GM06990 (cell line): ENCODE results near the gene FZD10.

Experiments used
- DNase-seq: peaks from one replicate; pipeline ENCODE4 v3.0.0-alpha.2; 2011; ENCODE audit not compliant: insufficient read length; ENCODE audit errors: extremely low read depth
- H3K27me3 ChIP-seq: replicated peaks from 2 replicates; pipeline ENCODE4 v1.6.0; 2011; ENCODE audit warnings: low read length; ENCODE audit not compliant: control insufficient read depth, insufficient read depth
- H3K36me3 ChIP-seq: 2 replicates; pipeline ENCODE4 v1.5.1; 2011; ENCODE audit warnings: low read length; ENCODE audit not compliant: control insufficient read depth, insufficient read depth
- H3K4me3 ChIP-seq: replicated peaks from 2 replicates; pipeline ENCODE4 v1.5.1; 2011; ENCODE audit warnings: low read depth, mild to moderate bottlenecking, control low read depth, low read length
- CTCF ChIP-seq: IDR thresholded peaks from 2 replicates; pipeline ENCODE4 v1.5.1; 2011; ENCODE audit warnings: low read length, control low read depth, mild to moderate bottlenecking, inconsistent platforms; ENCODE audit not compliant: insufficient read depth, poor library complexity, severe bottlenecking

The FZD10 gene

DNA sequence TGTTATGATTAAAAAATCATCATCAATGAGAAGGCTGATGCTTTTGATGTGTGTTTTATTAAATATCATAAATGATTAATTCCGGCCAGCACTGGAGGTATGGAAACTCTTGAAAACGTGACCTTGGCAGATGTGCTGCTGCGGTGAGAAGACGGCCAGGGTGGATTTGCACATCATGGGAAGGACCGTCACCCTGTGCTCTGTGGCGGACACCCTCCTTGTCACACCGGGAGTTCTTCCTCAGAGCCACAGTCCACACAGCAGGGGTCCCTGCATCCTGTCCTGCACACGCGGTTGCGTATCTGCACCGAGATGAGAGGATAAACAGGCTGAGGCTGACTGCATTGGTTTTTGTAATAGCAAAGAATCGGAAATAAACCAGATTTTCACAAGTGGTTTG is 33.5 kb downstream of the FZD10 start:
- H3K36me3 ChIP-seq: no peaks in the 10 kb centered on the region
- no peaks in the 10 kb centered on the region for H3K27me3 ChIP-seq
- H3K4me3 ChIP-seq: no peak overlapping the region
- no peak for DNase-seq
- no peak for TF ChIP-seq CTCF

DNA sequence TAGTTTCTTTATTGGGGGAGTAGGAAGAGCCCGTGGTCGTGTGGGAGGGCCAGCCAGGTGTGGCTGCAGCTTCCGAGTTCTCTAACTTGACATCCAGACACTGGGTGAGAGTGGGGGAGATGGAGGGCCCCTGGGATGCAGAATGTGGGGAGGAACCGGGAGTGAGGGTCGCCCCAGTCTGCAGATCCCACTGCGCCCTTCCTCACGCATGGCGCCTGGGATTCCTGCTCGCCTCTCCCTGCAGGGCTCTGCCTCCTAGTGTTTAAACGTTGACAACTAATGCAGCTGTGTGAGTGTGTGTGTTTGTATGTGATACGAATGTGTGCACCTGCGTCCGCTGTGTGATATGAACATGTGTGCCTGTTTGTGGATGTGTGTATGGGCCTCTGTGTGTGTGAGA is 34.6 kb downstream of the FZD10 start:
- Histone ChIP-seq H3K27me3 (no peaks in the 10 kb centered on the region), H3K4me3 (no peak overlapping the region), H3K36me3 (no peaks in the 10 kb centered on the region)
- TF ChIP-seq CTCF: no peak
- no peak for DNase-seq

GRCh38 chr12:130198026-130198662 is 35.9 kb downstream of the FZD10 start:
- H3K4me3 ChIP-seq: no peak overlapping the region
- TF ChIP-seq CTCF: no peak
- H3K27me3 ChIP-seq: no peaks in the 10 kb centered on the region
- no peak for DNase-seq
- H3K36me3 ChIP-seq: no peaks in the 10 kb centered on the region

DNA sequence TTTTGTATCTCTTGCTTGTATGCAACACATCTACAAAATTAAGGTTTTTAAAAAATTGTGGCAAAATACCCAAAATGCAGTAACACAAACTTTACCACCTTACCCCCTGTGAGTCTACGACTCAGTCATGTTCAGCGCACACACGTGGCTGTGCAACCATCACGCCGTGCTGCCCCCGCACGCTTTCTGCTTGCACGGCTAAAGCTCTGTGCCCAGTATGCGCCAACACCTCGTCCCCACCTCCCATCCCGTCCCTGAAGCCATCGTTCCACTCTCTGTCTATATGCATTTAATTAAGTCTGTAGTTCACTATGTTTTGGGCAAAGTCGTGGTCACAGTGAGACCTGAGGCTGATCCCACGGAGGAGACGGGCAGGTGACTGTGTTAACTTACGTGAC is 36.4 kb downstream of the FZD10 start:
- TF ChIP-seq CTCF: no peak
- no peaks in the 10 kb centered on the region for H3K27me3 ChIP-seq
- H3K4me3 ChIP-seq: no peak overlapping the region
- DNase-seq: no peak
- no peaks in the 10 kb centered on the region for H3K36me3 ChIP-seq

GRCh38 chr12:130199581-130200390 is 37.5 kb downstream of the FZD10 start:
- no peak for TF ChIP-seq CTCF
- H3K27me3 ChIP-seq: no peaks in the 10 kb centered on the region

GRCh38 chr12:130200445-130200844 is 38.2 kb downstream of the FZD10 start:
- H3K27me3 ChIP-seq: no peaks in the 10 kb centered on the region
- no peak for TF ChIP-seq CTCF
- no peak for DNase-seq

More at GRCh38 chr12:130199581-130200390, 37.5 kb downstream of the FZD10 start:
- H3K36me3 ChIP-seq: no peaks in the 10 kb centered on the region
- H3K4me3 ChIP-seq: no peak overlapping the region
- DNase-seq: no peak

More at GRCh38 chr12:130200445-130200844, 38.2 kb downstream of the FZD10 start:
- Histone ChIP-seq H3K4me3 (no peak overlapping the region), H3K36me3 (no peaks in the 10 kb centered on the region)
